ENCODE measurements around the gene RFC3.

The RFC3 gene

GRCh38 chr13:33817901-33818706 is at the start of gene RFC3:
Gene RFC3, plus strand, starts transcription at chr13:33818149. Its CDS starts 30 bp downstream, at chr13:33818179.
- Histone ChIP-seq H3K27me3 (replicated peaks; ENCODE audit: control insufficient read depth, insufficient read depth, low read length) (no peaks in the 10 kb centered on the region), H3K4me3 (replicated peaks; ENCODE audit: low read depth, low read length) (peak within 1 kb of the TSS; percentile 77), H3K36me3 (ENCODE audit: control insufficient read depth, insufficient read depth, low read length) (no peaks in the 10 kb centered on the region)
- peak; percentile 1 for TF ChIP-seq CTCF (IDR thresholded peaks at IDR 0.05; ENCODE audit: insufficient read depth, low read length, poor library complexity, severe bottlenecking)
- DNase-seq (ENCODE audit: extremely low read depth, insufficient read length), result peak; percentile 93

GRCh38 chr13:33771296-33771695 is 46.7 kb upstream of the RFC3 start:
- Histone ChIP-seq H3K36me3 (ENCODE audit: control insufficient read depth, insufficient read depth, low read length) (no peaks in the 10 kb centered on the region), H3K27me3 (replicated peaks; ENCODE audit: control insufficient read depth, insufficient read depth, low read length) (no peaks in the 10 kb centered on the region), H3K4me3 (replicated peaks; ENCODE audit: low read depth, low read length) (no peak overlapping the region)
- no peak for DNase-seq (ENCODE audit: extremely low read depth, insufficient read length)
- no peak for TF ChIP-seq CTCF (IDR thresholded peaks at IDR 0.05; ENCODE audit: insufficient read depth, low read length, poor library complexity, severe bottlenecking)

GRCh38 chr13:33773790-33774462 is 44.0 kb upstream of the RFC3 start:
- no peak for DNase-seq (ENCODE audit: extremely low read depth, insufficient read length)
- H3K36me3 ChIP-seq (ENCODE audit: control insufficient read depth, insufficient read depth, low read length), result no peaks in the 10 kb centered on the region
- H3K4me3 ChIP-seq (replicated peaks; ENCODE audit: low read depth, low read length), result no peak overlapping the region
- no peak for TF ChIP-seq CTCF (IDR thresholded peaks at IDR 0.05; ENCODE audit: insufficient read depth, low read length, poor library complexity, severe bottlenecking)
- H3K27me3 ChIP-seq (replicated peaks; ENCODE audit: control insufficient read depth, insufficient read depth, low read length), result no peaks in the 10 kb centered on the region

- Histone ChIP-seq H3K27me3 (replicated peaks; ENCODE audit: control insufficient read depth, insufficient read depth, low read length) (no peaks in the 10 kb centered on the region), H3K4me3 (replicated peaks; ENCODE audit: low read depth, low read length) (no peak overlapping the region), H3K36me3 (ENCODE audit: control insufficient read depth, insufficient read depth, low read length) (no peaks in the 10 kb centered on the region)
- no peak for TF ChIP-seq CTCF (IDR thresholded peaks at IDR 0.05; ENCODE audit: insufficient read depth, low read length, poor library complexity, severe bottlenecking)
- DNase-seq (ENCODE audit: extremely low read depth, insufficient read length), result no peak
Measured at GRCh38 chr13:33775339-33776108, 42.4 kb upstream of the RFC3 start.

GRCh38 chr13:33776239-33776881 is 41.6 kb upstream of the RFC3 start:
- H3K27me3 ChIP-seq (replicated peaks; ENCODE audit: control insufficient read depth, insufficient read depth, low read length), result no peaks in the 10 kb centered on the region
- no peak for TF ChIP-seq CTCF (IDR thresholded peaks at IDR 0.05; ENCODE audit: insufficient read depth, low read length, poor library complexity, severe bottlenecking)
- H3K4me3 ChIP-seq (replicated peaks; ENCODE audit: low read depth, low read length), result no peak overlapping the region
- H3K36me3 ChIP-seq (ENCODE audit: control insufficient read depth, insufficient read depth, low read length), result no peaks in the 10 kb centered on the region
- no peak for DNase-seq (ENCODE audit: extremely low read depth, insufficient read length)

Data from GM06990 (cell line).